Prostate gland (tissue), 2 donors: Measurements from ENCODE around the gene SULF2. TPM values are rescaled to one million over a fixed set of nuclear protein-coding genes. Genes with fewer than 3 reads are reported as not detected.

ENCODE experiments used
- DNase-seq: peaks from one replicate; pipeline ENCODE4 v3.0.0-alpha.2; 2019; ENCODE audit warnings: low spot score
- H3K27ac ChIP-seq, 2 donors: fragments of 200-600 bp; sonication (generic); 2 replicates each; pipeline ENCODE4 v1.5.1; 2017 to 2019
- H3K27me3 ChIP-seq: fragments of 200-600 bp; sonication (generic); replicated peaks from 2 replicates; pipeline ENCODE4 v1.5.1; 2019; ENCODE audit not compliant: insufficient read depth
- H3K36me3 ChIP-seq, 2 donors: fragments of 200-600 bp; sonication (generic); 1 replicate in 1 of 2; 2 replicates in 1 of 2; pipeline versions ENCODE4 v1.5.1 to v1.8.1; 2017 to 2019
- H3K4me1 ChIP-seq: fragments of 200-600 bp; sonication (generic); replicated peaks from 2 replicates; pipeline ENCODE4 v1.5.1; 2019
- H3K4me3 ChIP-seq, 2 donors: fragments of 200-600 bp; sonication (generic); 2 replicates each; pipeline ENCODE4 v1.5.1; 2017 to 2019
- H3K9me3 ChIP-seq: fragments of 200-600 bp; sonication (generic); 2 replicates; pipeline ENCODE4 v1.5.1; 2017
- POLR2A ChIP-seq: fragments of 450-650 bp; IDR thresholded peaks from one replicate; pipeline ENCODE4 v1.6.1; 2016; ENCODE audit warnings: antibody characterized with exemption, mild to moderate bottlenecking
- POLR2AphosphoS5 ChIP-seq: sonication (generic); formaldehyde crosslinking; IDR thresholded peaks from one replicate; pipeline ENCODE4 v1.6.1; 2017; ENCODE audit warnings: antibody characterized with exemption
- WGBS: methylation state at CpG from one replicate; pipeline ENCODE4 v1.1.5; 2018; 5-methylcytosine and 5-hydroxymethylcytosine counted together
- intact Hi-C: fragments of 100-400 bp; cut with DNase I; formaldehyde crosslinking; loops from one replicate; pipeline ENCODE4 v1.14.2; 2022
- total RNA-seq, 2 donors: library from RNA; depleted of rRNA; stranded (reverse); fragments of >200 nt; gene quantifications; one replicate each; pipeline ENCODE4 v1.1.0, GENCODE V29; 2016
- TF ChIP-seq, protein P1 (sequence below), 4 experiments: fragments of 200-600 bp in 2 of 4; fragments of 450-650 bp in 2 of 4; sonication (generic) in 2 of 4; IDR thresholded peaks; 1 replicate in 3 of 4; 2 replicates in 1 of 4; pipeline ENCODE4 v1.5.1; 2016 to 2019; ENCODE audit warnings: antibody characterized with exemption in 4 of 4, mild to moderate bottlenecking in 2 of 4, moderate library complexity in 2 of 4

Gene SULF2
- total RNA-seq, 2 donors from 2014 or later: 43.6 to 82.0 TPM

DNA sequence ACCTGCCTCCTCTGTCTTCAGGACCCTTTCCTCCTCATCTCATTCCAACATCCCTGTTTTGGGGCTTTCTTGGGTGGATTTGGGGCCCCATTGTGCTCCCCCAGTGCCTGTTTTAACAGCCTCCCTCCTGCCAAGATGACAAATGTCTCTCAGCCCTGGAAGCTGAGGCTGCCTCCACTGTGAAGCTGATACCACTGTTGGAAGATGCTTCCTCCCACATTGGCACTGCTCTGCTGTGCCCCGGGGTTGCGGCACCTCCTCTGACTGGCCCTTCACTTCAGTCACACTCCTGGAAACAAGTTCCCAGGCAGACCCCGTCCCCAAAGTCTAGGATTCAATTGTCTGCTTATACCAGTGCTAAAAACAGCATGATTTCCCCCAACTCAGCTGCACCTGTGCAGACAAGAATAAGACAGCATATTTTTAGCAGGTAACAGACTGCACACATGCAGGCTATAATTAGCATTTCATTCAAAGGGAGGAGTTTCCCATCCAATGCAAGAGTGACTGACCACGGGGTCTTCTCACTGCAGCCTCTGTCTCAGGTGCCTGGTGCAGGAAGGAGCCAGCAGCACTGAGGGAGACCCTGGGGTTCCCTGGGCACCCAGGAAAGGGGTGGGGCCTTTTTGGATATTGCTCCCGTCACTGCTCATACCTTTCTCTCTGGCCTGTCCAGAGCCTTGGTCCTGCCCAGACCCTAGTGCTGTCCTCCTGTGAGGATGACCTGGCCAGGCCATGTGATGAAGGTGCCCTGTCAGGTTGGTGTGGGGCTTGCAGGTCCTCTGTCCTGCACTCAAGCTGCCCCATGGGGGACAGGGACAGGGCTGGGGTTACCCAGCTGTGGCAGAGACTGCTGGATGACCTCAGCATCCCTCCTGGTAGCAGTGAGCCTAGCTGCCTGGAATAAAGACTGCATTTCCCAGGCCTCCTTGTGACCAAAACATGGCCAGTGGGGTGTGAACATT is 31.5 kb upstream of the SULF2 start:
- H3K36me3 ChIP-seq: no peaks in the 10 kb centered on the region
- intact Hi-C loops: no loop called here
- TF ChIP-seq POLR2AphosphoS5: no peak
- TF ChIP-seq, protein P1, sequence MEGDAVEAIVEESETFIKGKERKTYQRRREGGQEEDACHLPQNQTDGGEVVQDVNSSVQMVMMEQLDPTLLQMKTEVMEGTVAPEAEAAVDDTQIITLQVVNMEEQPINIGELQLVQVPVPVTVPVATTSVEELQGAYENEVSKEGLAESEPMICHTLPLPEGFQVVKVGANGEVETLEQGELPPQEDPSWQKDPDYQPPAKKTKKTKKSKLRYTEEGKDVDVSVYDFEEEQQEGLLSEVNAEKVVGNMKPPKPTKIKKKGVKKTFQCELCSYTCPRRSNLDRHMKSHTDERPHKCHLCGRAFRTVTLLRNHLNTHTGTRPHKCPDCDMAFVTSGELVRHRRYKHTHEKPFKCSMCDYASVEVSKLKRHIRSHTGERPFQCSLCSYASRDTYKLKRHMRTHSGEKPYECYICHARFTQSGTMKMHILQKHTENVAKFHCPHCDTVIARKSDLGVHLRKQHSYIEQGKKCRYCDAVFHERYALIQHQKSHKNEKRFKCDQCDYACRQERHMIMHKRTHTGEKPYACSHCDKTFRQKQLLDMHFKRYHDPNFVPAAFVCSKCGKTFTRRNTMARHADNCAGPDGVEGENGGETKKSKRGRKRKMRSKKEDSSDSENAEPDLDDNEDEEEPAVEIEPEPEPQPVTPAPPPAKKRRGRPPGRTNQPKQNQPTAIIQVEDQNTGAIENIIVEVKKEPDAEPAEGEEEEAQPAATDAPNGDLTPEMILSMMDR (IDR thresholded peaks at IDR 0.05): no peak
- TF ChIP-seq POLR2A: no peak
- no peaks in the 10 kb centered on the region for H3K27me3 ChIP-seq
- WGBS: 64% methylated on average over 5 of the region's 5 CpGs
- no peak overlapping the region for H3K27ac ChIP-seq
- DNase-seq: no peak
- no peaks in the 10 kb centered on the region for H3K9me3 ChIP-seq
- H3K4me1 ChIP-seq: no peaks in the 10 kb centered on the region
- no peak overlapping the region for H3K4me3 ChIP-seq

DNA sequence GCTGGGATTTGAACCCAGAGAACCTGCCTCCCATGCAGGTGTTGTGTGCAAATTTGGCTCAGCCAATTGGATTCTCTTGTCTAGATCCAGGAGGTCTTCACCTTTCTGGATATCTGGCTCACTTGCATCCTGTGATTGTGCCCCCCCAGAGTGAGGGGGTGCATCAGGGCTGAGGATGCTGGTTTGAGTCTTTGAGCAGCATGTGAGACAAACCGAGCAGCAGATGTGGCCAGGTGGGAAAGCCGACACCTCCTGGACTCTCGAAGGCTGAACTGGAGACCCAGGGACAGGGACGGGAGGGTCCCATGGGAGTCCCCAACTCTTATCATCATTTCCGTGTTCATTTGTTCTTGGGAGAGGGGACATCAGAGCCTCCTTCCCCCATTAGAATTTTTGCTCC is 30.6 kb upstream of the SULF2 start:
- Histone ChIP-seq H3K4me3 (no peak overlapping the region), H3K27me3 (no peaks in the 10 kb centered on the region), H3K9me3 (no peaks in the 10 kb centered on the region), H3K27ac (no peak overlapping the region), H3K36me3 (no peaks in the 10 kb centered on the region), H3K4me1 (no peaks in the 10 kb centered on the region)
- intact Hi-C loops: no loop called here
- DNase-seq: no peak
- TF ChIP-seq, protein P1 (IDR thresholded peaks at IDR 0.05): no peak
- no peak for TF ChIP-seq POLR2A
- TF ChIP-seq POLR2AphosphoS5: no peak
- WGBS: 65% methylated on average over 4 of the region's 5 CpGs

DNA sequence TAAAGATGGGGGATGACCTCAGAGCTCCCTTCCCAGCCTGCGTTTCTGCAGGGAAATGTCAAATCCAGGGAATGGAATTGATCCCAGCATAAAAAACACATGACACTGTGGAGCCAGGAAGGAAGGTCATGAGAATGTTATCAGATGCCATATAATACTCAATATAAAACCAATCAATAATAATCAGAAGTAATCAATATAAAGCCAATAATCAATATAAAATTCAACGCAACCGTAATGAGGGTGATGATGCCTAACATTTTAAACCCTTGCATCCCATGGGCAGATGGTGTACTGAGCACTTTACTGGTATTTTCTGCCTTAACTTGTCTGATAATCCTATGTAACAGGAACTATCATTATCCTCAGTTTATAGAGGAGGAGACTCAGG is 30.1 kb upstream of the SULF2 start:
- WGBS: 85% methylated on average over 3 of the region's 3 CpGs
- H3K36me3 ChIP-seq: no peaks in the 10 kb centered on the region
- no peak for DNase-seq
- intact Hi-C loops: no loop called here
- H3K4me3 ChIP-seq: no peak overlapping the region
- no peaks in the 10 kb centered on the region for H3K9me3 ChIP-seq
- H3K4me1 ChIP-seq: no peaks in the 10 kb centered on the region
- H3K27ac ChIP-seq: no peak overlapping the region
- TF ChIP-seq, protein P1 (IDR thresholded peaks at IDR 0.05): no peak
- TF ChIP-seq POLR2A: no peak
- TF ChIP-seq POLR2AphosphoS5: no peak
- H3K27me3 ChIP-seq: no peaks in the 10 kb centered on the region

DNA sequence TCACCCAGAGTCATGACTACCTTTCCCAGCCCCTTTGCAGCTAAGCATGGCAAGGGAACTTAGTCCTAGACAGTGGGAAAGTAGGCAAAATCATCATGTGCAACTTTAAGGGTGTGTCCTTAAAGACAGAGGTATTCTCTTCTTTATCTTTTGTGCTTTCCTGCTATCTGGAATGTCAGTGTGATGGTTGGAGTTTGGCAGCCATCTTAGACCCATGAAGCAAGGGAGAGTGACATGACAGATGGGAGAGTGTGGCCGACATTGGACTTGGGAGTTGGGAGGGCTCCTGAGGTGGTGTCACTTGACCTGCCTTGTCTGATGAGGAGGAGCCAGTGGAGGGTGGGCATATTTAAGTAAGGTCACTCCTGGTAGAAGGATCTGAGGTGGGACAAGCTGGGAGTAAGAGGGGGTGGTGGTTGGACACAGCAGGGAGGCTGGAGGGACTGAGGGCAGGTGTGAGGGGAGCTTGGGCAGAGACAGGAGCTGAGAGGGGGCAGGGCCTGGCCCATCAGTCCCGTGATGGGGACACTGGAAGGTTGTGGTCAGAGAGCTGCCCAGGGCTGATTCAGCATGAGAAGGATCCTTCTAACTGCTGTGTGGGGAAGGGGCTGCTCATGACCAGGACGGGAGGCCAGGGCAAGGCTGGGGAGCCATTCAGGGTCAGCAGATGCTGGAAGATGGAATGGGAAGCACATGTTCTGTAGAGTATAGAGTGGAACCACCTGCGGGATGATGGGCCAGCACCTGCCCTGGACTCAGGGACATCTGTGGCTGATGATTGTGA is 29.5 kb upstream of the SULF2 start:
- no peak for DNase-seq
- 87% methylated on average over 4 of the region's 4 CpGs for WGBS
- intact Hi-C loops: no loop called here
- TF ChIP-seq, protein P1 (IDR thresholded peaks at IDR 0.05): no peak
- TF ChIP-seq POLR2AphosphoS5: no peak
- TF ChIP-seq POLR2A: no peak
- H3K9me3 ChIP-seq: no peaks in the 10 kb centered on the region
- H3K27ac ChIP-seq: no peak overlapping the region
- no peak overlapping the region for H3K4me3 ChIP-seq
- H3K36me3 ChIP-seq: no peaks in the 10 kb centered on the region
- no peaks in the 10 kb centered on the region for H3K4me1 ChIP-seq
- no peaks in the 10 kb centered on the region for H3K27me3 ChIP-seq
